Trophoblast cell (in vitro differentiated cells and primary cell): ENCODE results near the gene MLN.

Source experiments
- DNase-seq, 2 donors: peaks; one replicate each; pipeline ENCODE4 v3.0.0-alpha.2; 2016
- H2AFZ ChIP-seq: 2 replicates; pipeline ENCODE4 v1.6.1; 2013; ENCODE audit warnings: low read length, moderate library complexity, mild to moderate bottlenecking; ENCODE audit not compliant: insufficient read depth, poor library complexity
- H2AK5ac ChIP-seq: 2 replicates; pipeline ENCODE4 v1.6.1; 2013; ENCODE audit warnings: mild to moderate bottlenecking, low read length
- H2BK120ac ChIP-seq: 2 replicates; pipeline ENCODE4 v1.6.1; 2013; ENCODE audit warnings: low read length, mild to moderate bottlenecking, moderate library complexity; ENCODE audit not compliant: insufficient read depth, poor library complexity
- H2BK12ac ChIP-seq: 2 replicates; pipeline ENCODE4 v1.6.1; 2013; ENCODE audit warnings: mild to moderate bottlenecking, low read length, moderate library complexity
- H2BK5ac ChIP-seq: 2 replicates; pipeline ENCODE4 v1.6.1; 2013; ENCODE audit warnings: low read length, low read depth, moderate library complexity, mild to moderate bottlenecking; ENCODE audit not compliant: poor library complexity
- H3K14ac ChIP-seq: 2 replicates; pipeline ENCODE4 v1.6.1; 2013; ENCODE audit warnings: mild to moderate bottlenecking, low read length
- H3K18ac ChIP-seq: 2 replicates; pipeline ENCODE4 v1.6.1; 2013; ENCODE audit warnings: mild to moderate bottlenecking, low read length
- H3K23ac ChIP-seq: 2 replicates; pipeline ENCODE4 v1.6.1; 2013; ENCODE audit warnings: low read length
- H3K27ac ChIP-seq: 2 replicates; pipeline ENCODE4 v1.5.1; 2013; ENCODE audit warnings: low read depth, mild to moderate bottlenecking, inconsistent platforms, low read length, moderate library complexity
- H3K27me3 ChIP-seq: 2 replicates; pipeline ENCODE4 v1.6.1; 2013; ENCODE audit warnings: inconsistent platforms, mild to moderate bottlenecking, low read length, moderate library complexity; ENCODE audit not compliant: insufficient read depth
- H3K36me3 ChIP-seq, 2 experiments: 1 replicate in 1 of 2; 2 replicates in 1 of 2; pipeline ENCODE4 v1.6.1; 2013; ENCODE audit warnings: low read length in 2 of 2, mild to moderate bottlenecking in 2 of 2, moderate library complexity in 1 of 2; ENCODE audit not compliant: insufficient read depth in 2 of 2, control insufficient read depth in 1 of 2
- H3K4ac ChIP-seq: 2 replicates; pipeline ENCODE4 v1.6.1; 2013; ENCODE audit warnings: low read depth, mild to moderate bottlenecking, low read length, moderate library complexity
- H3K4me1 ChIP-seq, 2 experiments: 1 replicate in 1 of 2; 2 replicates in 1 of 2; pipeline ENCODE4 v1.6.1; 2013; ENCODE audit warnings: low read length in 2 of 2, mild to moderate bottlenecking in 2 of 2, moderate library complexity in 1 of 2; ENCODE audit not compliant: insufficient read depth in 2 of 2, control insufficient read depth in 1 of 2
- H3K4me2 ChIP-seq: 2 replicates; pipeline ENCODE4 v1.6.1; 2013; ENCODE audit warnings: inconsistent platforms, mild to moderate bottlenecking, low read length, moderate library complexity
- H3K4me3 ChIP-seq: 2 replicates; pipeline ENCODE4 v1.5.1; 2013; ENCODE audit warnings: mild to moderate bottlenecking, low read depth, low read length, inconsistent platforms
- H3K79me1 ChIP-seq: one replicate; pipeline ENCODE4 v1.6.1; 2013; ENCODE audit warnings: low read length
- H3K79me2 ChIP-seq: 2 replicates; pipeline ENCODE4 v1.6.1; 2013; ENCODE audit warnings: low read length, mild to moderate bottlenecking; ENCODE audit not compliant: control insufficient read depth, insufficient read depth, poor library complexity
- H3K9ac ChIP-seq: 2 replicates; pipeline ENCODE4 v1.6.1; 2013; ENCODE audit warnings: mild to moderate bottlenecking, low read length
- H3K9me3 ChIP-seq: 2 replicates; pipeline ENCODE4 v1.6.1; 2013; ENCODE audit warnings: low read depth, mild to moderate bottlenecking, control low read depth, inconsistent platforms, low read length; ENCODE audit not compliant: insufficient read depth
- H4K12ac ChIP-seq: 2 replicates; pipeline ENCODE4 v1.6.1; 2013; ENCODE audit warnings: low read depth, mild to moderate bottlenecking, low read length, moderate library complexity
- H4K8ac ChIP-seq: 2 replicates; pipeline ENCODE4 v1.6.1; 2013; ENCODE audit warnings: low read depth, mild to moderate bottlenecking, low read length, moderate library complexity
- H4K91ac ChIP-seq: one replicate; pipeline ENCODE4 v1.6.1; 2013; ENCODE audit warnings: low read depth, mild to moderate bottlenecking, low read length, moderate library complexity
- WGBS: extraction: QIAGEN DNeasy Blood & Tissue Kit; methylation state at CpG from one replicate; pipeline ENCODE4 v1.1.7; 2013; ENCODE audit warnings: missing lambda C conversion rate; ENCODE audit not compliant: insufficient read length, insufficient coverage; ENCODE audit errors: extremely low coverage; 5-methylcytosine and 5-hydroxymethylcytosine counted together

The MLN gene

DNA sequence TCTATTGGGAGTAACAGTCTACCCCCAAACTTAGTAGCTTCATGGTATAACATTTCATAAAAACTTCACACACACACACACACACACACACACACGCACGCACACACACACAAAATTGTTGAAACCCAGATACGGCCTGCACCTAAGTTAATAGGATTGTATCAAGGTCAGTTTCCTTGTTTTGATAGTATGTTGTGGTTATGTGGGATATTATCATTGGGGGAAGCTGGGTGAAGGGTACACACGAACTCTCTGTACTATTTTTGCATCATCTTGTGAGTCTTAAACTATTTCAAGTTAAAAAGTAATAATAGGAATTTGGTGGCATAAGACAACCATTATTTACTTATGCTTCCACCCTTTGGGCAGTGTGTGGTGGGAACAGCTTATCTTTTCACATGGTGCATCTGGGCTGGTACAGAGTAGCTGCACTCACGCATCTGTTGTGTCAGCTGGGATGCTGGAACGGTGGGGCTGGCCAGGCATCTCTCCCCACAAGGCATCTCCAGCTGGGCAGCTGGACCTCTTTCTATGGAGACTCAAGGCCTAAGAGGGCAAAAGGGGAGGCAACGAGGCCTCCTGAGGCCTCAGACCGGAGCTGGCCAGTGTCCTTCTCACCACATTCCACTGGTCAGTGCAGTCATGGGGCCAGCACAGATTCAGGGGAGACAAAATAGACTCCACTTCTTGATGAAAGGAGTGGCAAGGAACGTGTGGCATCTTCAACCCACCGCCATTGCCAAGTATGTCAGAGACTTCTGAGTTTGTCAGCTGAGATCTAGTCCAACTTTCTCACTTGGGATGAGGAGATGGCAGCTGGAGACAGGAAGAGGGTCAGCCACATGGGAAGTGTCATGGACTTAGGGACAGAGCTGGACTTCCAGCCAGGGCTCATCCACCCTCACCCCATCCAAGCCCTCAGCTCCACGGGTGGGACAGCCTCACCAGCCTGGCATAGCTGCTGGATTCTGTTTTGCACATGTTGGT is 36.6 kb downstream of the MLN start:
- DNase-seq: no peak
- no CpG with 5 or more reads among the region's 11 CpGs for WGBS
- Histone ChIP-seq H2BK120ac (no peak overlapping the region), H3K4me1 (peaks cover 10 to 12% of the 10 kb centered on the region in 2 experiments), H3K4me2 (no peak overlapping the region), H3K79me2 (peaks cover 1% of the 10 kb centered on the region), H3K79me1 (peaks cover 5% of the 10 kb centered on the region), H4K91ac (no peak overlapping the region), H3K14ac (no peak overlapping the region), H3K36me3 (peaks cover 4% of the 10 kb centered on the region in 2 experiments), H2BK5ac (no peak overlapping the region), H3K9me3 (peaks cover 3% of the 10 kb centered on the region), H3K4ac (no peak overlapping the region), H3K23ac (no peak overlapping the region), H3K18ac (no peak overlapping the region), H4K12ac (no peak overlapping the region), H3K9ac (no peak overlapping the region), H2AFZ (no peak overlapping the region), H3K27ac (no peak overlapping the region), H3K4me3 (no peak overlapping the region), H4K8ac (no peak overlapping the region), H2BK12ac (no peak overlapping the region), H3K27me3 (no peaks in the 10 kb centered on the region), H2AK5ac (no peak overlapping the region)

DNA sequence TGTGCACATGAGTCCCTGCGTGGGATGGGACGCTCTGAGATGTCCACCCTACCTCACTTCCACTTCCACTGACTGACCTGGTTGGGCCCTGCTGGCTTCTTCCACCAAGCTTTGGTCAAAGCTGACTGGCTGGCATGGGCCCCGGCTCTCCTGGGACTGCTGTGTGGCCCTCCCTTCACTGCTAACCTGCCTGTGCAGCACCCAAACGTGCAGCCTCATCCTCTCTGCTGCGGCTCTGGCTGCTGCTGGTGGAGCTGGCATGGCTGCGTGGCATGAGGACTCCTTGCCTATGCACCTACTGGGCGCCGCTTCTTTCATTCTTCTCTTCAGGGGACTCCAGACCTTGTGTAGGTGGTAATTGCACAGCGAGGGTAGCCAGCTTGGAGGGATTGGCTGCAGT is 38.4 kb downstream of the MLN start:
- Histone ChIP-seq H2AFZ (no peak overlapping the region), H4K8ac (no peak overlapping the region), H3K79me2 (no peaks in the 10 kb centered on the region), H2BK5ac (no peak overlapping the region), H3K4ac (no peak overlapping the region), H2AK5ac (no peak overlapping the region), H3K36me3 (no peaks in the 10 kb centered on the region), H2BK12ac (no peak overlapping the region), H3K4me1 (no peaks in the 10 kb centered on the region), H3K14ac (no peak overlapping the region), H4K12ac (no peak overlapping the region), H3K27ac (no peak overlapping the region), H3K18ac (no peak overlapping the region), H3K4me2 (no peak overlapping the region), H2BK120ac (no peak overlapping the region), H3K23ac (no peak overlapping the region), H3K4me3 (no peak overlapping the region), H3K27me3 (no peaks in the 10 kb centered on the region), H4K91ac (no peak overlapping the region), H3K79me1 (no peaks in the 10 kb centered on the region), H3K9me3 (peaks cover 3% of the 10 kb centered on the region), H3K9ac (no peak overlapping the region)
- no peak for DNase-seq
- WGBS: no CpG with 5 or more reads among the region's 9 CpGs

DNA sequence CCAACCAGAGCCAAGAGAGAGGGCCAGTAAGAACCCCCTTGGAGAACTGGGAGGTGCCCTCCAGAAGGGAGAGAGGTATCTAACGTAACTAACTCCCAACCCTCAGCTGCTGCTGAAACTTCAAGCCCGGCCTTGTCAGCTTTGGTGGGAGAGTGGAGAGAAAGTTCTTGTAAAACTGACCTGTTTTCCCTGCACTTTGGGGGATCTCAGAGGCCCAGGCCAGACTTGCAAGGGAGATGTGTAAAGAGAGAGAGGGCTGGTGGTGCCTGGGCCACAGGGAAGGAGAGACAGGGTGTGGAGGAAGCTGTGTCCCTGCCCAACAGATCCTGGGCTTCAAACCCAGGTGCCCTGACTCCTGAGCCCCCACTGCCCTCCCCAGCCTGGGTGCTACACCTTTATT is 39.8 kb downstream of the MLN start:
- Histone ChIP-seq H3K4ac (no peak overlapping the region), H3K27ac (no peak overlapping the region), H4K12ac (no peak overlapping the region), H2BK5ac (no peak overlapping the region), H3K79me2 (no peaks in the 10 kb centered on the region), H3K9ac (no peak overlapping the region), H2AK5ac (no peak overlapping the region), H3K36me3 (no peaks in the 10 kb centered on the region), H3K79me1 (no peaks in the 10 kb centered on the region), H4K8ac (no peak overlapping the region), H3K4me2 (no peak overlapping the region), H3K4me3 (no peak overlapping the region), H4K91ac (no peak overlapping the region), H2BK12ac (no peak overlapping the region), H2BK120ac (no peak overlapping the region), H3K18ac (no peak overlapping the region), H3K27me3 (no peaks in the 10 kb centered on the region), H3K4me1 (no peaks in the 10 kb centered on the region), H2AFZ (no peak overlapping the region), H3K9me3 (peaks cover 3% of the 10 kb centered on the region), H3K23ac (no peak overlapping the region), H3K14ac (no peak overlapping the region)
- no CpG with 5 or more reads among the region's 2 CpGs for whole genome bisulfite sequencing
- DNase-seq: no peak

DNA sequence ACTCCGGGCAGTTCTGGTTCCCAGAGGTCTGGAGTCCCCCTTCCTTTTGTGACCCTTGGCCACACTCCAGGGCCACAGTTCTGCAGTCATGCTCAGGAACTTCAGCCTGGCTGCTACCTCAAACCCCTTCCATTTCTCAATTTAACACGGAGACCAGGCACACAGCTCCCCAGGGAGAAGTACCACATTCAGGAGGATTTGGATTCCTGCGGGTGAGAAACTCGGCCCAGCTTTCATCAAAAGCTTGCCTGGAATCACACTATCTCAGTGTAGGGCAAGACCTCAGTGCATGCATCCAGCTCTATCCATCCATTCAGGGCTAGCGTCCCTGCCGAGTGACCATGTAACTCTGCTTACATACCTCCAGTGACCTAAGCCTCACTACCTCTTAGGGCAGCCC is 40.3 kb downstream of the MLN start:
- Histone ChIP-seq H2AFZ (no peak overlapping the region), H4K8ac (no peak overlapping the region), H3K27me3 (no peaks in the 10 kb centered on the region), H3K4ac (no peak overlapping the region), H3K9ac (no peak overlapping the region), H3K79me2 (no peaks in the 10 kb centered on the region), H3K4me3 (no peak overlapping the region), H2BK5ac (no peak overlapping the region), H2BK120ac (no peak overlapping the region), H3K23ac (no peak overlapping the region), H3K9me3 (peaks cover 3% of the 10 kb centered on the region), H3K27ac (no peak overlapping the region), H3K79me1 (no peaks in the 10 kb centered on the region), H3K4me1 (no peaks in the 10 kb centered on the region), H2AK5ac (no peak overlapping the region), H4K91ac (no peak overlapping the region), H4K12ac (no peak overlapping the region), H3K4me2 (no peak overlapping the region), H3K14ac (no peak overlapping the region), H2BK12ac (no peak overlapping the region), H3K36me3 (no peaks in the 10 kb centered on the region), H3K18ac (no peak overlapping the region)
- WGBS: no CpG with 5 or more reads among the region's 6 CpGs
- DNase-seq: no peak
